D721Med (cell line): ENCODE measurements around the gene MYL2.

Source experiments
- DNase-seq: peaks from one replicate; pipeline ENCODE4 v3.0.0; 2011; ENCODE audit warnings: low spot score; ENCODE audit not compliant: insufficient read length
- FAIRE-seq: peaks from 2 replicates; lab custom pipeline; 2011; peaks lifted over from hg19 to GRCh38; lab: Jason Lieb, UNC
- TF ChIP-seq, protein P1 (sequence below): IDR thresholded peaks from 2 replicates; pipeline ENCODE4 v1.5.1; 2012; ENCODE audit warnings: mild to moderate bottlenecking, control low read depth; ENCODE audit not compliant: insufficient read depth; ENCODE audit errors: missing control alignments

MYL2 gene

DNA sequence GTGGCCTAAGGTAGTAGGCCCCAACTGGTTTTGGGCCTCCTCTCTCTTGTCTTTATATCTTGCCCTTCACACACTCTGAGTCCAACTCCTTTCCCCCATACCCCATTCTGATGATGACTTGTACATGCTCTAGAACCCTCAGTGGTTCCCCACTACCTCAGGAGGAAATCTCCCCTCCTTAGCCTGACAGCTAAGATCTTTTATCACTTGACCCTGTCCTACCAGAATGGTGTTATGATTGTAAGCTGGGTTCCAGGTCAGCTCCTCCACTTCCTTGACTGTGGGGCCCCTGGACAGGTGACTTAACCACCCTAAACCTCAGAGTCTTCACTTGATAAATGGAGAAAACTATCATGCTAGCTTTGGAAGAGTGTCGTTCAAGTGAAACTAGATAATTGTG, 9.4 kb upstream of the MYL2 start:
- TF ChIP-seq, protein P1, sequence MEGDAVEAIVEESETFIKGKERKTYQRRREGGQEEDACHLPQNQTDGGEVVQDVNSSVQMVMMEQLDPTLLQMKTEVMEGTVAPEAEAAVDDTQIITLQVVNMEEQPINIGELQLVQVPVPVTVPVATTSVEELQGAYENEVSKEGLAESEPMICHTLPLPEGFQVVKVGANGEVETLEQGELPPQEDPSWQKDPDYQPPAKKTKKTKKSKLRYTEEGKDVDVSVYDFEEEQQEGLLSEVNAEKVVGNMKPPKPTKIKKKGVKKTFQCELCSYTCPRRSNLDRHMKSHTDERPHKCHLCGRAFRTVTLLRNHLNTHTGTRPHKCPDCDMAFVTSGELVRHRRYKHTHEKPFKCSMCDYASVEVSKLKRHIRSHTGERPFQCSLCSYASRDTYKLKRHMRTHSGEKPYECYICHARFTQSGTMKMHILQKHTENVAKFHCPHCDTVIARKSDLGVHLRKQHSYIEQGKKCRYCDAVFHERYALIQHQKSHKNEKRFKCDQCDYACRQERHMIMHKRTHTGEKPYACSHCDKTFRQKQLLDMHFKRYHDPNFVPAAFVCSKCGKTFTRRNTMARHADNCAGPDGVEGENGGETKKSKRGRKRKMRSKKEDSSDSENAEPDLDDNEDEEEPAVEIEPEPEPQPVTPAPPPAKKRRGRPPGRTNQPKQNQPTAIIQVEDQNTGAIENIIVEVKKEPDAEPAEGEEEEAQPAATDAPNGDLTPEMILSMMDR: no peak
- no peak for FAIRE-seq
- DNase-seq: no peak

DNA sequence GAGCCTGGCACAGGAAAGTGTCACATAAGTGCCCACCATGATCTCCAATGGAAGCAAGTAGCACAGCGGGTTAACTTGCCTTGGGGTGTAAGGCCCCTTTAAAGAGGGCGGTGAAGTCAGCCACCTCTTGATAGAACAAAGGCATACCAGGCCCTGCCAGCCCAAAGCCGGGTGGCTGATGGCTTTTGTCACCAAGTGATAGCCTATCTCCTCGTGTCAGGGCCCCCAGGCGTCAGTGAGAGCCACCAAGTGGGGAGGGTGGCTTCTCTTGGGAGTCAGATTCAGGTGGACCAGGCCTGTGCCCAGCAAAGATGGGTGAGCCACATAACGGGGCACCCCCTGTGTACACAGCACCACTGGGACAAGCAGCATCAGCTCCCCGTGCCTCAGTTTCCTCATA, 8.3 kb upstream of the MYL2 start:
- DNase-seq: no peak
- TF ChIP-seq, protein P1: no peak
- no peak for FAIRE-seq

DNA sequence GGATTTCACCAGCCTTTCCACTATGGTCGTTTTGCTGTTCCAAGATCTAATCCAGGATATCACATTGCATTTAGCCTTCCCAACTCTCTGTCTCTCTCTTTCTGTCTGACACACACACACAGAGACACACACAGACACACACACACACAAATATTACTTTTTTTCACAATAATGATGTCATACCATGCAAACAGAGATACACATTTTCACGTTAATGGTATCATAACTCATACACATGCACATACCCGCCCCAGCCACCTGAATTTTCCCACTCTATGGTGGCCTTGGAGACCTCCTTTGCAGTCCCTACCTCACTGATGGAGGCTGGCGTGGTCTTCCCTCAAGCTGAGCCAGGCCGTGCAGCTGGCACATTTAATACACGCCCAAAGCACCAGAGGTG, 7.2 kb upstream of the MYL2 start:
- DNase-seq (no peak), FAIRE-seq (no peak)
- TF ChIP-seq, protein P1: no peak

DNA sequence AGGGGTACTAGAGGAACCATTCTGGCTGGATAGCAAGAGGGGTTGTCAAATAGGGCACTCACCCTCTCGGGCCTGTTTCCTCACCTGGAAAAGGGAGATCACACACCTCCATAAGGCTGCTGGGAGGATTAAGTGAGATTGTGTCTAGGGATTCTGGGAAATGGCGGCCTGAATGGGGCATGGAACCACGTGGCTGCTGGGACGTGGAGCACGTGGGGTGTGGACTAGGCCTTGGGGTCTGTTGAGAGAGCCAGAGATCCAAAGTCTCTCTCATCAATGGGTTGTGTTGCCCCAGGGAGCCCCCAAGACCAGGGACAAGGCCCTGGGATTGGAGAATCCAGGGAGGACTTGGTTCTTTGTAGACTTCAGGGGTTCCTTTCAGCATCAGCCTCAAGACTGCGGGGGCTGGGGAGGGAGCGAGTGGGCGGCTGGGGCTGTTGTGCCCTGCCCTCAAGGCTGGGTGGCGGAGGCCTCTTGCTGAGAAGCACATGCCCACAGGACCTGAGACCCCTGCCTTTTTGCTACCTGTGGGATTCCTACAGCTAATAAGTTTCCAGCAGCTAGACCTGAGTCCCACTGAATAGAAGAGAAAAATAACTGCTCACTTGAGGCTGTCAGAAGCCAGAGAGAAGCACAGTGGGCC, 3.4 kb upstream of the MYL2 start:
- TF ChIP-seq, protein P1: no peak
- DNase-seq (no peak), FAIRE-seq (no peak)

DNA sequence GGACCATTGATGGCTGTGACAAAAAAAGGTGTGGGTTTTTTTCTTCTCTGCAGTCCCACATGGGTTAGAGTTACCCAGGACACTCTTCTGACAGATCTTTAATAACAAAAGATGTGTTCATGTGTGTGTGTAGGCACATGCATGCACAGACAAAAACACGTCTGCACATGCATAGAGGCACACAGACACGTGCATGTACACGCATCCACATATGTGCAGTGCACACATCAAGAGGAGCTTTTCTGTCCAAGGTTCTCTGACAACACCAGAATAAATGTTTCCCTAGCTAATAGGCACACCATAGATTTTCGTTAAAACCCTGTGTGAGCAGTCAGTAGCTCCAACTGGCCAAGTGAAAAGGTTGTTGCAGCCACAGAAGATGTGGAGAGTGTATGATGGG, 2.8 kb upstream of the MYL2 start:
- TF ChIP-seq, protein P1: no peak
- no peak for DNase-seq
- no peak for FAIRE-seq

DNA sequence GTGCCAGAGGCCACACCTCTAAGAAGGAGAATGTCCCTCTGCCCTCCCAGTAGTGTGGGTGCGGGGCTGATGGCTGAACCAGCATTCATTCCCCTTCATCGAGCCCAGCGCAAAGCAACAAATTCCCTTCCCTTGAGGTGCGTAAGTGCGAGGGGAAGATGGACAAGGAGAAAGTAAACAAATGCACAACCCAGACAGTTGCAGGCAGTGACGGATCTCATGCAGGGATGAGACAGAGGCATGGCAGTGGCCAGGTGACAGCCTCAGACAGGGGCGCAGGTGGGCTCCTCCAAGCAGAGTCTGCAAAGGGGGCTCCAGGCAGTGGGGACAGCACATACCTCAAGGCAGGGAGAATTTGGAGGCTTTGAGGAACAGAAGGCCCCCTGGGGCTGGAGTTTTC, 2.3 kb upstream of the MYL2 start:
- DNase-seq (no peak), FAIRE-seq (no peak)
- TF ChIP-seq, protein P1: no peak

DNA sequence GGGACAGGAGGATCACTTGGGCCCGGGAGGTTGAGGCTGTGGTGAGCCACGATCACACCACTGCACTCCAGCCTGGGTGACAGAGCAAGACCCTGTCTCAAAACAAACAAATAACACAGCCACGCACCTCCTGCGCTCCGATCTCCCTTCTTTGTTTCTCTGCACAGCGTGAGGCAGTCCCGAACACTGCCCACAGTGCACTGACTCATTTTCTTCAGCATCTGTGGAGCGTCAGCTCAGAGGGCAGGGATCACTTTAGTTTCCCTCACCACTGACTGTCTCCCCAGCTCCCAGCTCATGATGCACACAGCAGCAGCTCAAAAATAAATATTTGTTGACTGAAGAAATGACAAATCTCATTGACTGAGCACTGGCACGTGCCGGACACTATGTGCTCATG, 883 bp upstream of the MYL2 start:
- TF ChIP-seq, protein P1: no peak
- DNase-seq (no peak), FAIRE-seq (no peak)
